DND-41 (cell line): ENCODE data around the gene SLC13A5.

ENCODE experiments used
- CTCF ChIP-seq: IDR thresholded peaks from 2 replicates; pipeline ENCODE4 v1.5.1; 2012; ENCODE audit warnings: borderline replicate concordance, low read length, moderate library complexity, mild to moderate bottlenecking; ENCODE audit not compliant: poor library complexity, severe bottlenecking; ENCODE audit errors: extremely low read depth
- EZH2 ChIP-seq: IDR thresholded peaks from 3 replicates; pipeline ENCODE4 v1.6.1; 2012; ENCODE audit warnings: borderline replicate concordance, low read depth, mild to moderate bottlenecking, moderate library complexity, low read length, inconsistent platforms; ENCODE audit not compliant: severe bottlenecking

GRCh38 chr17:6679241-6679640 lies 33.9 kb downstream of the SLC13A5 start:
- no peak for TF ChIP-seq CTCF
- TF ChIP-seq EZH2, result no peak
